Parathyroid adenoma (tissue), 2 donors: Measurements from ENCODE around the gene KEL.
"Not testable (repeated sequence)": the region's sequence is repeated elsewhere in the genome, so short reads cannot be mapped to it uniquely, and the experiment has no call there.

Experiments used
- H2AFZ ChIP-seq: fragments of 300-600 bp; sonication (generic); one replicate; pipeline ENCODE4 v1.7.0; 2017; ENCODE audit warnings: antibody characterized with exemption, mild to moderate bottlenecking
- H3K27ac ChIP-seq: fragments of 300-600 bp; sonication (generic); one replicate; pipeline ENCODE4 v1.7.0; 2017
- H3K27me3 ChIP-seq: fragments of 300-600 bp; sonication (generic); one replicate; pipeline ENCODE4 v1.7.0; 2017; ENCODE audit warnings: low read length; ENCODE audit not compliant: control insufficient read depth, insufficient read depth
- H3K36me3 ChIP-seq: fragments of 300-600 bp; sonication (generic); one replicate; pipeline ENCODE4 v1.7.0; 2017; ENCODE audit warnings: low read length; ENCODE audit not compliant: control insufficient read depth, insufficient read depth
- H3K4me1 ChIP-seq: fragments of 300-600 bp; sonication (generic); one replicate; pipeline ENCODE4 v1.7.0; 2017; ENCODE audit warnings: control low read depth
- H3K4me2 ChIP-seq: fragments of 300-600 bp; sonication (generic); one replicate; pipeline ENCODE4 v1.7.0; 2017; ENCODE audit warnings: low read length
- H3K4me3 ChIP-seq: fragments of 300-600 bp; sonication (generic); one replicate; pipeline ENCODE4 v1.7.0; 2017; ENCODE audit warnings: low read depth, low read length
- H3K79me2 ChIP-seq: fragments of 300-600 bp; sonication (generic); one replicate; pipeline ENCODE4 v1.7.0; 2017; ENCODE audit warnings: control low read depth
- H3K9ac ChIP-seq: fragments of 300-600 bp; sonication (generic); one replicate; pipeline ENCODE4 v1.7.0; 2017; ENCODE audit warnings: mild to moderate bottlenecking
- H3K9me3 ChIP-seq: fragments of 300-600 bp; sonication (generic); one replicate; pipeline ENCODE4 v1.7.0; 2017; ENCODE audit warnings: low read length; ENCODE audit not compliant: control insufficient read depth
- TF ChIP-seq, protein P1 (sequence below): fragments of 300-600 bp; sonication (generic); IDR thresholded peaks from one replicate; pipeline ENCODE4 v1.7.0; 2017; ENCODE audit warnings: antibody characterized with exemption, mild to moderate bottlenecking
- donor health status: primary hyperparathyroidism.

KEL gene

DNA sequence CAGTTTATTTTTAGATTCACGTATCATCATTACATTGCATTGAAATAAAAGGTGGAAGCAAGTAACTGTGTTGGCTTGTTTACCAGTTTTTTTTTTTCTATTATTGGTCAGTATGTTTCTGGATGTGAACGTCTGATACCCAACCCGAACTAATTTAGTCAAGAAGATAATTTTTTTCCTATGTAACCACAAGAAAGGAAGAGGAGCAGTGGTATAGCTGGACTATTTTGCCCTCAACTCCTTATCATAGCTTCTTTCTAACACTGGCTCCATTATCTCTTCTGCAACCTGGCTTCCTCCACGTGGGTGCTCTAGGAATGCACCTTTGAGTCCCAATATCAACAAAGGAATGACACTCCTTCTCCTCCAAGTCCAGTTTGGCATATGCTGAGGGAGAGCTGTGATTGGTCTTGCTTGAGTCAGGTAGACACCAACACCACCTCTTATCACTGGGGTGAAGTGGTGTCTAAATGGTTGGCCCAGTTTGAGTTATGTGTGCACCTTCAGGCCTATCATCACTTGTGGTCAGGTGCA lies 35.4 kb upstream of the KEL start:
- Histone ChIP-seq H2AFZ (no peak overlapping the region), H3K79me2 (no peaks in the 10 kb centered on the region), H3K4me1 (no peaks in the 10 kb centered on the region), H3K27ac (no peak overlapping the region), H3K4me3 (no peak overlapping the region), H3K36me3 (no peaks in the 10 kb centered on the region), H3K4me2 (no peak overlapping the region), H3K27me3 (no peaks in the 10 kb centered on the region), H3K9me3 (no peaks in the 10 kb centered on the region), H3K9ac (no peak overlapping the region)
- TF ChIP-seq, protein P1, sequence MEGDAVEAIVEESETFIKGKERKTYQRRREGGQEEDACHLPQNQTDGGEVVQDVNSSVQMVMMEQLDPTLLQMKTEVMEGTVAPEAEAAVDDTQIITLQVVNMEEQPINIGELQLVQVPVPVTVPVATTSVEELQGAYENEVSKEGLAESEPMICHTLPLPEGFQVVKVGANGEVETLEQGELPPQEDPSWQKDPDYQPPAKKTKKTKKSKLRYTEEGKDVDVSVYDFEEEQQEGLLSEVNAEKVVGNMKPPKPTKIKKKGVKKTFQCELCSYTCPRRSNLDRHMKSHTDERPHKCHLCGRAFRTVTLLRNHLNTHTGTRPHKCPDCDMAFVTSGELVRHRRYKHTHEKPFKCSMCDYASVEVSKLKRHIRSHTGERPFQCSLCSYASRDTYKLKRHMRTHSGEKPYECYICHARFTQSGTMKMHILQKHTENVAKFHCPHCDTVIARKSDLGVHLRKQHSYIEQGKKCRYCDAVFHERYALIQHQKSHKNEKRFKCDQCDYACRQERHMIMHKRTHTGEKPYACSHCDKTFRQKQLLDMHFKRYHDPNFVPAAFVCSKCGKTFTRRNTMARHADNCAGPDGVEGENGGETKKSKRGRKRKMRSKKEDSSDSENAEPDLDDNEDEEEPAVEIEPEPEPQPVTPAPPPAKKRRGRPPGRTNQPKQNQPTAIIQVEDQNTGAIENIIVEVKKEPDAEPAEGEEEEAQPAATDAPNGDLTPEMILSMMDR, result no peak

DNA sequence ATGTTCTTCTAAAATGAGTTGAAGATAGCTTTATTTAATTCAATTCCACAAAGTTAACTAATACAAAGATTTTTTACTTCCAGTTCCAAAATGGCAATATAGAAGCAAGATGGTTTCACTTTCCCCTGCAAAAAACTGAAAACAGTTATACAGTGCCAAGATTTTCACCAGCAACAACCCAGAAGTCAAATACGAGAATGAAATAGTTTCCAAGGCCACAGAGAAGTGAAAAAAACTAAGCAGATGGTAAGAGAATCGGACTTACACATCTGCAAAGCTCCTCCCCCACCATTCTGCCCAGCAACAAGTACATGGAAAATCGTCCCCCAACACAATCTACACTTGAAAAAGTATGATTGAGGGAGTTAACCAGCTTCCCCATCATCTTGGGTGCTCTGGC lies 30.3 kb upstream of the KEL start:
- no peak overlapping the region for H3K9ac ChIP-seq
- H3K4me3 ChIP-seq, result no peak overlapping the region
- no peak overlapping the region for H2AFZ ChIP-seq
- no peaks in the 10 kb centered on the region for H3K79me2 ChIP-seq
- H3K36me3 ChIP-seq, result no peaks in the 10 kb centered on the region
- no peaks in the 10 kb centered on the region for H3K9me3 ChIP-seq
- H3K27ac ChIP-seq, result no peak overlapping the region
- H3K4me2 ChIP-seq, result no peak overlapping the region
- H3K27me3 ChIP-seq, result no peaks in the 10 kb centered on the region
- TF ChIP-seq, protein P1, result no peak
- H3K4me1 ChIP-seq, result no peaks in the 10 kb centered on the region

DNA sequence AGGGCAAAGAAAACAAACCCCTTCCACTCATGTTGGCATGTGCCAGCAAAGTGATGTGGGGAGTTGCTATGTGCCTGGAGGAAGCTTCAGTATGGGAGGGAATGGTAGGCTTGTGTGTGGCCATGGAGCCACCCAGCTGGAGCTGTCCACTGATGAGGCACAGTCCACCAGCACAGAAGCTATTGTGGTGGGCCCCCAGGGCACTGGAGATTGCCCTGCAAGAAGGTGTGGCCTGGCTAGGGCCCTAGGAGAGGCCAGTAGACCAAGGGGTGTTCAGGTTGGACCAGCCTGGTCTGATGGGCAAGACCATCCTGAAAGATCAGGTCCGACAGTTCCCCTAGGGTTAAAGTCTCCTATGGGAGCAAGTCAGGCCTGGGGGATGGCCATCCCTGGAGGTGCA lies 22.1 kb upstream of the KEL start:
- Histone ChIP-seq H3K4me2 (no peak overlapping the region), H3K4me3 (no peak overlapping the region), H2AFZ (no peak overlapping the region), H3K4me1 (no peaks in the 10 kb centered on the region), H3K27ac (no peak overlapping the region), H3K27me3 (no peaks in the 10 kb centered on the region), H3K9me3 (no peaks in the 10 kb centered on the region), H3K36me3 (no peaks in the 10 kb centered on the region), H3K9ac (no peak overlapping the region), H3K79me2 (no peaks in the 10 kb centered on the region)
- TF ChIP-seq, protein P1, result no peak

DNA sequence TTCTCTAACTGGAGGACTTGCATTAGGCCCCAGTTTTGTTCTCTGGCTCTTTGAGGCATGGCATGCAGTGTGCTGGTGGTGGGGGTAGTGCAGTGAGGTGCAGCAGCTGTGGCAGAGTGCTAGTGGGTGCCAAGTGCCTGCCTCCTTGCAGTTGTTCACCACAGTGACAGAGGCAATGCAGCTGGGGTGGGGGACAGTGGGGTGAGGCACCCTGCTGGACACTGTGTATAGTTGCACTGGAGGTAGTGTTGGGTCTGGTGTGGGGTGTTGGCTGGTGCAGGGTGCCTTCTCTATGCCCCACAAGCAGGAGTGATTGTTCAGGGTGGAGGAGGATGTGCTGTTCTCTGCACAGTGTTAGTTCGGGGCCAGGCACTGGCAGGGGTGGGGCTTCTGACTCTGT lies 21.7 kb upstream of the KEL start:
- TF ChIP-seq, protein P1, result no peak
- Histone ChIP-seq H3K4me1 (no peaks in the 10 kb centered on the region), H3K4me3 (no peak overlapping the region), H2AFZ (no peak overlapping the region), H3K4me2 (no peak overlapping the region), H3K36me3 (no peaks in the 10 kb centered on the region), H3K9me3 (no peaks in the 10 kb centered on the region), H3K27me3 (no peaks in the 10 kb centered on the region), H3K9ac (no peak overlapping the region), H3K79me2 (no peaks in the 10 kb centered on the region), H3K27ac (no peak overlapping the region)

DNA sequence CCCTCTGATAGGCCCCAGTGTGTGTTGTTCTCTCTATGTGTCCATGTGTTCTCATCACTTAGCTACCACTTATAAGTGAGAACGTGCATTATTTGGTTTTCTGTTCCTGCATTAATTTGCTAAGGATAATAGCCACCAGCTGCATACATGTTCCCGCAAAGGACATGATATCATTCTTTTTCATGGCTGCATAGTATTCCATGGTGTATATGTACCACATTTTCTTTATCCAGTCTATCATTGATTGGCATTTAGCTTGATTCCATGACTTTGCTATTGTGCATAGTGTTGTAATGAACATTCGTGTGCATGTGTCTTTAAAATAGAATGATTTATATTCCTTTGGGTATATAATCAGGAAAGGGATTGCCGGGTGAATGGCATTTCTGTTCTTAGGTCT lies 16.2 kb upstream of the KEL start:
- not testable (repeated sequence) for H3K27ac ChIP-seq, H3K9ac ChIP-seq, H3K79me2 ChIP-seq, H3K4me2 ChIP-seq, H3K9me3 ChIP-seq, H2AFZ ChIP-seq, H3K36me3 ChIP-seq, H3K27me3 ChIP-seq, H3K4me3 ChIP-seq, H3K4me1 ChIP-seq
